ENCODE data around the gene ASB6.

The ASB6 gene

DNA sequence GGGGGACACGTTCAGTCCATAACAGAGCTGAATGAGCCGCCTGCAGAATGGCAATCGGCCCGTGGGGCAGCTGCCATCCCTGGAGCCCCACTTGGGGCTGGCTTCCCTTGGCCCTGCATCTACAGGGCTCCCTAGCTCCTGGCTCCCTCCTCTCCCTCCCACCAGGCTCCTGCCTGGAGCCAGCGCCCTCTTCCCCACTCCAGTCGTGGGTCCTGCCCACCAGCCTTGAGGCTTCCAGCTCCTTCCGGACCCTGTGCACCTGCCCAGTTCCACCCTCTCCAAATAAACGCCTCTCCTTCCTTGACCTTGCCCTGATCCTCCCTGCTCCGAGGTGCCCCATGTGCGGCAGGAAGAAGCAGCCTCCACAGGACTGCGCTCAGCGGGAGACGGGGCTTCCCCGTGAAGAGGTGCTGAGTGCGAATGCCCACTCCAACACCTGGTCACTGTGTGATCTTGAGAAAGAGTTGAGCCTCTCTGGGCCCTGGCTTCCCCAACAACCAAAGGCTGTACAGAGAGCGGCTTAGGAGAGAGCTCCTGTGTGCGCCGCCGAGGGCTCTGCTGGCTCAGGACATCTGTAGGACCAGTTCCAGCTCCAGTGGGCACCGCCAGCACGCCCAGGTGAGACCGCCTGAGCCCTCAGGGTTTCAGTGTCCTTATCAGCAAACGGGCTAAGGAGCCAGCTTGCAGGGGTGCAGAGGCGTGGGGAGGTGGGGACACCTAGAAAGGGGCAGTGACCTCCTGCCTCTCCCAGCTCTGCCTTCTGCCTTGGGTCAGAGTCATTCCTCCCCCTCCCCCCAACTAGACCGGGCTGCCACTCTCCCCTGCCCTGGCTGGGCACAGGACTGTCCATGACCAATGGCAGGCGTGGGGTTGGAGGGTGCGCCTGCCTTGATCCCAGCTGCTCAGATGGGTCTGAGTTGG lies 33.1 kb downstream of the ASB6 start:
- H3K23ac ChIP-seq (ENCODE audit: low read length in 2 of 2), result no peak overlapping the region
- H4K91ac ChIP-seq (ENCODE audit: low read length), result peak overlapping the region; percentile 28
- peak overlapping the region; percentile 51 for H2AK5ac ChIP-seq (ENCODE audit: low read length, severe bottlenecking)
- H3K79me1 ChIP-seq (replicated peaks; ENCODE audit: low read length, poor library complexity, severe bottlenecking), result no peaks in the 10 kb centered on the region
- H3K4me1 ChIP-seq (ENCODE audit: control insufficient read depth, insufficient read depth, low read depth, low read length), result peaks cover 43% of the 10 kb centered on the region
- H2BK12ac ChIP-seq (ENCODE audit: low read length in 2 of 2), result peak overlapping the region; percentile 22 to 96
- H2BK5ac ChIP-seq (ENCODE audit: low read depth, low read length, poor library complexity, severe bottlenecking), result no peak overlapping the region
- H3K27ac ChIP-seq (ENCODE audit: low read length, poor library complexity, severe bottlenecking), result no peak overlapping the region
- peak overlapping the region; percentile 36 to 77 for H3K4ac ChIP-seq (ENCODE audit: low read depth in 1 of 2, low read length in 2 of 2)
- H3K18ac ChIP-seq (ENCODE audit: low read depth in 1 of 2, low read length in 2 of 2), result peak overlapping the region; percentile 55 to 79
- DNase-seq, result no peak
- no peaks in the 10 kb centered on the region for H3K36me3 ChIP-seq (ENCODE audit: control insufficient read depth in 1 of 2, insufficient read depth in 2 of 2, low read depth in 1 of 2, low read length in 2 of 2)
- peak overlapping the region; percentile 87 for H2BK15ac ChIP-seq (ENCODE audit: low read depth, poor library complexity, severe bottlenecking)
- peak overlapping the region; percentile 81 for H4K8ac ChIP-seq (ENCODE audit: low read length)
- H2AFZ ChIP-seq (ENCODE audit: low read depth, low read length), result no peak overlapping the region
- H3K9me3 ChIP-seq (ENCODE audit: control insufficient read depth, low read length), result no peaks in the 10 kb centered on the region
- H3K27me3 ChIP-seq (ENCODE audit: control insufficient read depth in 1 of 2, insufficient read depth in 1 of 2, low read length in 2 of 2), result peaks cover 0 to 8% of the 10 kb centered on the region in 2 experiments
- H3K4me3 ChIP-seq (ENCODE audit: insufficient read depth in 1 of 2, low read depth in 1 of 2, low read length in 2 of 2), result no peak overlapping the region
- H3K4me2 ChIP-seq (ENCODE audit: low read length, poor library complexity, severe bottlenecking), result no peak overlapping the region
- H3K9ac ChIP-seq (ENCODE audit: low read length), result peak overlapping the region; percentile 18
- peak overlapping the region; percentile 83 for H2BK120ac ChIP-seq (ENCODE audit: low read depth, low read length)
- WGBS, result 87% methylated on average over 26 of the region's 27 CpGs
- H3K14ac ChIP-seq (ENCODE audit: low read length in 2 of 2), result peak overlapping the region in 1 of 2 experiments; percentile 26

DNA sequence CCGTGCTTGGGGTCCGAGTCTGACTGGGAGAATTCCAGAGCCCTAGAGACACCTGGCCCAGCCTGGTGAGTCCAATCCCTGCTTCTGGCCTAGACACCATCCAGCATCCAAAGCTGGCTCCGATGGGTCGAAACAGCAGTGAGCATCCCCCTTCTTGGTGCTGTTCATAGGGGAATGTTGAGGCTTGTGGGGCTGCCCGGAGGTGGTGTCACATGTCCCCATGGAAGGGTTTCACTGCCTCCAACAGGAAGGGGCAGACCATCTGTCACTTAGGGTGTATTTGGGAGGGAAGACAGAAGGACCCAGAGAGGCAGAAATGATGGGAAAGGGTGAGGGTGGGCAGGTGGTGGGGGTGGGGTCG lies 34.9 kb downstream of the ASB6 start:
- no peak overlapping the region for H3K4me3 ChIP-seq (ENCODE audit: insufficient read depth in 1 of 2, low read depth in 1 of 2, low read length in 2 of 2)
- H4K91ac ChIP-seq (ENCODE audit: low read length), result peak overlapping the region; percentile 93
- H3K18ac ChIP-seq (ENCODE audit: low read depth in 1 of 2, low read length in 2 of 2), result peak overlapping the region; percentile 86 to 87
- peaks cover 41% of the 10 kb centered on the region for H3K4me1 ChIP-seq (ENCODE audit: control insufficient read depth, insufficient read depth, low read depth, low read length)
- H2AK5ac ChIP-seq (ENCODE audit: low read length, severe bottlenecking), result peak overlapping the region; percentile 51
- no peak overlapping the region for H3K14ac ChIP-seq (ENCODE audit: low read length in 2 of 2)
- H4K8ac ChIP-seq (ENCODE audit: low read length), result peak overlapping the region; percentile 59
- H3K27ac ChIP-seq (ENCODE audit: low read length, poor library complexity, severe bottlenecking), result no peak overlapping the region
- H2BK5ac ChIP-seq (ENCODE audit: low read depth, low read length, poor library complexity, severe bottlenecking), result no peak overlapping the region
- no peak overlapping the region for H3K4me2 ChIP-seq (ENCODE audit: low read length, poor library complexity, severe bottlenecking)
- H2BK12ac ChIP-seq (ENCODE audit: low read length in 2 of 2), result peak overlapping the region; percentile 85 to 88
- no peak overlapping the region for H2BK15ac ChIP-seq (ENCODE audit: low read depth, poor library complexity, severe bottlenecking)
- peak overlapping the region; percentile 76 for H2BK120ac ChIP-seq (ENCODE audit: low read depth, low read length)
- WGBS, result 95% methylated on average over 6 of the region's 6 CpGs
- no peaks in the 10 kb centered on the region for H3K27me3 ChIP-seq (ENCODE audit: control insufficient read depth in 1 of 2, insufficient read depth in 1 of 2, low read length in 2 of 2)
- peak overlapping the region; percentile 27 to 73 for H3K4ac ChIP-seq (ENCODE audit: low read depth in 1 of 2, low read length in 2 of 2)
- no peaks in the 10 kb centered on the region for H3K9me3 ChIP-seq (ENCODE audit: control insufficient read depth, low read length)
- H3K23ac ChIP-seq (ENCODE audit: low read length in 2 of 2), result no peak overlapping the region
- H3K79me1 ChIP-seq (replicated peaks; ENCODE audit: low read length, poor library complexity, severe bottlenecking), result no peaks in the 10 kb centered on the region
- no peaks in the 10 kb centered on the region for H3K36me3 ChIP-seq (ENCODE audit: control insufficient read depth in 1 of 2, insufficient read depth in 2 of 2, low read depth in 1 of 2, low read length in 2 of 2)
- DNase-seq, result no peak
- no peak overlapping the region for H3K9ac ChIP-seq (ENCODE audit: low read length)
- H2AFZ ChIP-seq (ENCODE audit: low read depth, low read length), result no peak overlapping the region

DNA sequence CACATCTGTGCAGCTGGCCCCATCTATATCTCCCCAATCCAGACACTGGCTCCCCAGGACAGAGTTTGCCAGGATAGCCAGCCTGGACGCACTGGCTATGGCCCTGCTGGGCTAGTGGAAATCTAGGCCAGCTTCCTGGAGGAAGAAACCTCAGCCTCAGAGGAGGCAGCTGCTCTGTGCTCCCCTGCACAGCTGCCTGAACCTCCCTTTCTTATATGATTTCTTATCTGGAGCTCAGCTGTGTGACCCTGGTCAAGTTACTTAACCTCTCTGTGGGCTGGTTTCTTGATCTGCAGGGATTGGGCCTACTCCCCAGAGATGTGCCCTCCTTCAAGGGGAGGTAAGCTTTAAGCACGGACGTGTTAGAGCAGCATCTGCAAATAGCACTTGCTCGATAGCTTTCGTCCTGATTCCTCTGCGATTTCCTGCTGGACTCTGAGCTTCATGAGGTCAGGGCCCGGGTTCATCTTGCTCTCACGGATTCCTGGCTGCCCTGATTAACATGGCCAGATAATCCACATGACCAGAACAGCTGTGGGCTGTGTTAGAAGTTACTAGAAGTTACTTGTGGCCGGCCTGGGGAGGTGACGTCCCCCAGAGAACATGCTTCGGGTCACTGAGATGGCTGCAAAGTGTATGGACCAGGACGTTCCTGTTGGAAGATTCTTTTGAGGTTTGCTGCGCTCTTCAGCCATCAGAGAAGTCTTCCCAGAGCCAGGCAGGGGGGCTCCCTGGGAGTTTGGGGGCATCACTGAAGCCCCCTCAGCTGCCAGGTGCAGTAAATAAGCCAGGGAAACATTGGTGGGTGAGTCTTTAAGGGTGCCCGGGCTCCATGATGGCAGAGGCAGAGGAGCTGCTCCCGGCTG lies 35.6 kb downstream of the ASB6 start:
- H2AK5ac ChIP-seq (ENCODE audit: low read length, severe bottlenecking), result peak overlapping the region; percentile 51
- no peak overlapping the region for H3K23ac ChIP-seq (ENCODE audit: low read length in 2 of 2)
- H2BK120ac ChIP-seq (ENCODE audit: low read depth, low read length), result peak overlapping the region; percentile 76
- H3K4ac ChIP-seq (ENCODE audit: low read depth in 1 of 2, low read length in 2 of 2), result peak overlapping the region; percentile 27 to 73
- H2BK12ac ChIP-seq (ENCODE audit: low read length in 2 of 2), result peak overlapping the region; percentile 85 to 88
- H3K4me1 ChIP-seq (ENCODE audit: control insufficient read depth, insufficient read depth, low read depth, low read length), result peaks cover 40% of the 10 kb centered on the region
- no peaks in the 10 kb centered on the region for H3K9me3 ChIP-seq (ENCODE audit: control insufficient read depth, low read length)
- no peaks in the 10 kb centered on the region for H3K27me3 ChIP-seq (ENCODE audit: control insufficient read depth in 1 of 2, insufficient read depth in 1 of 2, low read length in 2 of 2)
- H3K9ac ChIP-seq (ENCODE audit: low read length), result peak overlapping the region; percentile 43
- no peak overlapping the region for H2BK5ac ChIP-seq (ENCODE audit: low read depth, low read length, poor library complexity, severe bottlenecking)
- no peaks in the 10 kb centered on the region for H3K36me3 ChIP-seq (ENCODE audit: control insufficient read depth in 1 of 2, insufficient read depth in 2 of 2, low read depth in 1 of 2, low read length in 2 of 2)
- 71% methylated on average over 15 of the region's 15 CpGs for WGBS
- H3K27ac ChIP-seq (ENCODE audit: low read length, poor library complexity, severe bottlenecking), result no peak overlapping the region
- peak overlapping the region; percentile 86 to 87 for H3K18ac ChIP-seq (ENCODE audit: low read depth in 1 of 2, low read length in 2 of 2)
- H2BK15ac ChIP-seq (ENCODE audit: low read depth, poor library complexity, severe bottlenecking), result peak overlapping the region; percentile 82
- DNase-seq, result peak; percentile 71
- H4K8ac ChIP-seq (ENCODE audit: low read length), result peak overlapping the region; percentile 59
- H2AFZ ChIP-seq (ENCODE audit: low read depth, low read length), result no peak overlapping the region
- H3K79me1 ChIP-seq (replicated peaks; ENCODE audit: low read length, poor library complexity, severe bottlenecking), result no peaks in the 10 kb centered on the region
- H3K4me2 ChIP-seq (ENCODE audit: low read length, poor library complexity, severe bottlenecking), result no peak overlapping the region
- no peak overlapping the region for H3K14ac ChIP-seq (ENCODE audit: low read length in 2 of 2)
- H4K91ac ChIP-seq (ENCODE audit: low read length), result peak overlapping the region; percentile 93
- no peak overlapping the region for H3K4me3 ChIP-seq (ENCODE audit: insufficient read depth in 1 of 2, low read depth in 1 of 2, low read length in 2 of 2)

DNA sequence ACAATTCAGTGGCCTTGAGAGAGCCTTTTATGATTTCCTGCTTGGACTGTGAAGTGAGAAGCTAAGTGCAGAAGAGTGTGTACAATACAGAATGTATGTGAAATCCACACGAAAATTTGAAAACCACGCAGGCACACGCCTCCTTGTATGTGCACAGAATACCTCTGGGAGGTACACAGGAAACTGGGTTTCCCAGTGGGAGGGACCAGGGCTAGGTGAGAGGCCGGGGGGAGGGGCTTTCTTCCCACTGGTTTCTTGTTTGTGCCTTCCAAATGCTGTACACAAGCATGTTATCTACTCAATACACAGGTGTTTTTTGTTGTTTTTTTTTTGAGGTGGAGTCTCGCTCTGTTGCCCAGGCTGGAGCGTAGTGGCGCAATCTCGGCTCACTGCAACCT lies 37.2 kb downstream of the ASB6 start:
- H2BK12ac ChIP-seq (ENCODE audit: low read length in 2 of 2), result peak overlapping the region in 1 of 2 experiments; percentile 61
- no peak overlapping the region for H4K91ac ChIP-seq (ENCODE audit: low read length)
- H3K27me3 ChIP-seq (ENCODE audit: control insufficient read depth in 1 of 2, insufficient read depth in 1 of 2, low read length in 2 of 2), result no peaks in the 10 kb centered on the region
- H3K9ac ChIP-seq (ENCODE audit: low read length), result no peak overlapping the region
- no peak overlapping the region for H3K27ac ChIP-seq (ENCODE audit: low read length, poor library complexity, severe bottlenecking)
- H3K9me3 ChIP-seq (ENCODE audit: control insufficient read depth, low read length), result no peaks in the 10 kb centered on the region
- peaks cover 31% of the 10 kb centered on the region for H3K4me1 ChIP-seq (ENCODE audit: control insufficient read depth, insufficient read depth, low read depth, low read length)
- H3K18ac ChIP-seq (ENCODE audit: low read depth in 1 of 2, low read length in 2 of 2), result no peak overlapping the region
- peak overlapping the region; percentile 57 for H2AK5ac ChIP-seq (ENCODE audit: low read length, severe bottlenecking)
- H4K8ac ChIP-seq (ENCODE audit: low read length), result no peak overlapping the region
- H3K4me3 ChIP-seq (ENCODE audit: insufficient read depth in 1 of 2, low read depth in 1 of 2, low read length in 2 of 2), result no peak overlapping the region
- H2BK120ac ChIP-seq (ENCODE audit: low read depth, low read length), result no peak overlapping the region
- no peak overlapping the region for H2AFZ ChIP-seq (ENCODE audit: low read depth, low read length)
- no peaks in the 10 kb centered on the region for H3K36me3 ChIP-seq (ENCODE audit: control insufficient read depth in 1 of 2, insufficient read depth in 2 of 2, low read depth in 1 of 2, low read length in 2 of 2)
- no peak overlapping the region for H2BK15ac ChIP-seq (ENCODE audit: low read depth, poor library complexity, severe bottlenecking)
- no peak overlapping the region for H3K4ac ChIP-seq (ENCODE audit: low read depth in 1 of 2, low read length in 2 of 2)
- H3K79me1 ChIP-seq (replicated peaks; ENCODE audit: low read length, poor library complexity, severe bottlenecking), result no peaks in the 10 kb centered on the region
- no peak overlapping the region for H3K14ac ChIP-seq (ENCODE audit: low read length in 2 of 2)
- no peak overlapping the region for H3K23ac ChIP-seq (ENCODE audit: low read length in 2 of 2)
- no peak overlapping the region for H2BK5ac ChIP-seq (ENCODE audit: low read depth, low read length, poor library complexity, severe bottlenecking)
- no peak overlapping the region for H3K4me2 ChIP-seq (ENCODE audit: low read length, poor library complexity, severe bottlenecking)
- DNase-seq, result no peak
- 83% methylated on average over 7 of the region's 8 CpGs for WGBS

Measured in mesenchymal stem cell (in vitro differentiated cells and primary cell).